WI38 (cell line): ENCODE data around the gene CCDC80.
"Not testable (repeated sequence)": the region's sequence is repeated elsewhere in the genome, so short reads cannot be mapped to it uniquely, and the experiment has no call there.

Experiments
- H3K4me3 ChIP-seq: 2 replicates; pipeline ENCODE4 v1.5.1; 2011; ENCODE audit warnings: low read depth, mild to moderate bottlenecking, control low read depth, low read length
- CTCF ChIP-seq: IDR thresholded peaks from 2 replicates; pipeline ENCODE4 v1.5.1; 2012; ENCODE audit warnings: low read depth, mild to moderate bottlenecking, control low read depth, low read length

Gene CCDC80

GRCh38 chr3:112572701-112573100, 68.2 kb downstream of the CCDC80 start:
- no peak overlapping the region for H3K4me3 ChIP-seq
- TF ChIP-seq CTCF: no peak

GRCh38 chr3:112569265-112569664, 71.7 kb downstream of the CCDC80 start:
- no peak overlapping the region for H3K4me3 ChIP-seq

GRCh38 chr3:112568642-112569041, 72.3 kb downstream of the CCDC80 start:
- H3K4me3 ChIP-seq: no peak overlapping the region
- no peak for TF ChIP-seq CTCF

More at GRCh38 chr3:112569265-112569664, 71.7 kb downstream of the CCDC80 start:
- TF ChIP-seq CTCF: no peak

- TF ChIP-seq CTCF: no peak
- no peak overlapping the region for H3K4me3 ChIP-seq
Observed at GRCh38 chr3:112564940-112565305, 76.0 kb downstream of the CCDC80 start.

GRCh38 chr3:112564247-112564939, 76.5 kb downstream of the CCDC80 start:
- H3K4me3 ChIP-seq: not testable (repeated sequence)

- H3K4me3 ChIP-seq: peak within 1 kb of the TSS; percentile 99
- TF ChIP-seq CTCF: no peak
Observed at GRCh38 chr3:112561734-112562529, 79.0 kb downstream of the CCDC80 start, which contains the start of the genes ATG3 and SLC35A5. Gene ATG3 (minus strand): TSS chr3:112561962. CDS start chr3:112561528, 434 bp downstream. Gene SLC35A5 (plus strand): TSS chr3:112562045. CDS start chr3:112563404, 1,359 bp downstream.

GRCh38 chr3:112561484-112561733, 79.5 kb downstream of the CCDC80 start:
- peak overlapping the region; percentile 99 for H3K4me3 ChIP-seq
- TF ChIP-seq CTCF: no peak
